Measurements from ENCODE around the gene POLR2A. TPM values are rescaled to one million over a fixed set of nuclear protein-coding genes. Genes with fewer than 3 reads are reported as not detected.
"Not testable (repeated sequence)": the region's sequence is repeated elsewhere in the genome, so short reads cannot be mapped to it uniquely, and the experiment has no call there.

POLR2A gene
- total RNA-seq, 1 donor from 2014 or later: 69.5 TPM

DNA sequence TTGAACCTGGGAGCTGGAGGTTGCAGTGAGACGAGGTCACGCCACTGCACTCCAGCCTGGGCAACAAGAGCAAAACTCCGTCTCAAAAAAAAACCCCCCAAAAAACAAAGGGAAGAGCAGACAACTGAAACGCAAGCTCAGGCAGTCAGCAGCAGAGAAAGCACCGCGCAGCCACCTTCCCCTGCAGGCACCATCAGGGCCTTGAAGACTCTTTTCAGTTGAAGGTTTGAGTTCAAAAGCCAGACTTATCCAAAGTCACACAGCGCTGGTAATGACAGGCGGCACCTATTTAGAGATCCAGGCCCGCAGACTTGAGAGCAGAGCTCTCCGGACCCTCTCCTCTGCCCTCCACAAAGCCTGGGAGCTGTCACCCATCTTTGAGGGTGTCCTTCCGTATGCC lies 15.9 kb upstream of the POLR2A start:
- DNase-seq (ENCODE audit: low spot score in 2 of 2): no peak
- Histone ChIP-seq H3K27ac (no peak overlapping the region), H3K4me3 (no peak overlapping the region), H3K36me3 (peaks cover 26 to 31% of the 10 kb centered on the region in 2 donors), H3K4me1 (peaks cover 0 to 22% of the 10 kb centered on the region in 2 donors), H3K9me3 (no peaks in the 10 kb centered on the region), H3K27me3 (no peaks in the 10 kb centered on the region)
- intact Hi-C loops (cut with DNase I): no loop called here
- TF ChIP-seq, protein P1, sequence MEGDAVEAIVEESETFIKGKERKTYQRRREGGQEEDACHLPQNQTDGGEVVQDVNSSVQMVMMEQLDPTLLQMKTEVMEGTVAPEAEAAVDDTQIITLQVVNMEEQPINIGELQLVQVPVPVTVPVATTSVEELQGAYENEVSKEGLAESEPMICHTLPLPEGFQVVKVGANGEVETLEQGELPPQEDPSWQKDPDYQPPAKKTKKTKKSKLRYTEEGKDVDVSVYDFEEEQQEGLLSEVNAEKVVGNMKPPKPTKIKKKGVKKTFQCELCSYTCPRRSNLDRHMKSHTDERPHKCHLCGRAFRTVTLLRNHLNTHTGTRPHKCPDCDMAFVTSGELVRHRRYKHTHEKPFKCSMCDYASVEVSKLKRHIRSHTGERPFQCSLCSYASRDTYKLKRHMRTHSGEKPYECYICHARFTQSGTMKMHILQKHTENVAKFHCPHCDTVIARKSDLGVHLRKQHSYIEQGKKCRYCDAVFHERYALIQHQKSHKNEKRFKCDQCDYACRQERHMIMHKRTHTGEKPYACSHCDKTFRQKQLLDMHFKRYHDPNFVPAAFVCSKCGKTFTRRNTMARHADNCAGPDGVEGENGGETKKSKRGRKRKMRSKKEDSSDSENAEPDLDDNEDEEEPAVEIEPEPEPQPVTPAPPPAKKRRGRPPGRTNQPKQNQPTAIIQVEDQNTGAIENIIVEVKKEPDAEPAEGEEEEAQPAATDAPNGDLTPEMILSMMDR (IDR thresholded peaks at IDR 0.05): no peak

GRCh38 chr17:7468804-7469389 lies 15.3 kb upstream of the POLR2A start:
- no peak overlapping the region for H3K27ac ChIP-seq
- peaks cover 0 to 22% of the 10 kb centered on the region in 2 donors for H3K4me1 ChIP-seq
- H3K4me3 ChIP-seq: no peak overlapping the region
- H3K27me3 ChIP-seq: no peaks in the 10 kb centered on the region
- no peaks in the 10 kb centered on the region for H3K9me3 ChIP-seq
- peaks cover 22 to 25% of the 10 kb centered on the region in 2 donors for H3K36me3 ChIP-seq
- intact Hi-C loops (cut with DNase I): no loop called here
- TF ChIP-seq, protein P1 (IDR thresholded peaks at IDR 0.05): no peak
- DNase-seq (ENCODE audit: low spot score in 2 of 2): no peak

DNA sequence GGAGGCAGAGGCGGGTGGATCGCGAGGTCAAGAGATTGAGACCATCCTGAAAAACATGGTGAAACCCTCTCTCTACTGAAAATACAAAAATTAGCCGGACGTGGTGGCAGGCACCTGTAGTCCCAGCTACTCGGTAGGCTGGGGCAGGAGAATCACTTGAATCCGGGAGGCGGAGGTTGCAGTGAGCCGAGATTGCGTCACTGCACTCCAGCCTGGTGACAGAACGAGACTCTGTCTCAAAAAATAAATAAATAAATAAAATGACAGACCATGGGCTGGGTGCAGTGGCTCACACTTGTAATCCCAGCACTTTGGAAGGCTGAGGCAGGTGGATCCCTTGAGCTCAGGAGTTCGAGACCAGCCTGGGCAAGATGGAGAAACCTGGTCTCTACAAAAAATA lies 14.3 kb upstream of the POLR2A start:
- Histone ChIP-seq H3K36me3 (peaks cover 14 to 16% of the 10 kb centered on the region in 2 donors), H3K4me1 (peaks cover 0 to 25% of the 10 kb centered on the region in 2 donors)
- H3K4me3 ChIP-seq; H3K27me3 ChIP-seq; DNase-seq (ENCODE audit: low spot score in 2 of 2); H3K9me3 ChIP-seq; H3K27ac ChIP-seq; intact Hi-C loops (cut with DNase I): not testable (repeated sequence)

- H3K27ac ChIP-seq; intact Hi-C loops (cut with DNase I): not testable (repeated sequence)
- peaks cover 0 to 28% of the 10 kb centered on the region in 2 donors for H3K4me1 ChIP-seq
These were observed 13.7 kb upstream of the POLR2A start for GRCh38 chr17:7470457-7470973.

GRCh38 chr17:7471729-7472128 lies 12.4 kb upstream of the POLR2A start:
- no peak for DNase-seq (ENCODE audit: low spot score in 2 of 2)
- no peak overlapping the region for H3K27ac ChIP-seq
- no peaks in the 10 kb centered on the region for H3K9me3 ChIP-seq
- no peak overlapping the region for H3K4me3 ChIP-seq
- no peaks in the 10 kb centered on the region for H3K36me3 ChIP-seq
- intact Hi-C loops (cut with DNase I): no loop called here
- TF ChIP-seq, protein P1 (IDR thresholded peaks at IDR 0.05): no peak
- no peaks in the 10 kb centered on the region for H3K27me3 ChIP-seq
- H3K4me1 ChIP-seq: peaks cover 6 to 32% of the 10 kb centered on the region in 2 donors

More at GRCh38 chr17:7470457-7470973, 13.7 kb upstream of the POLR2A start:
- H3K9me3 ChIP-seq; H3K27me3 ChIP-seq; DNase-seq (ENCODE audit: low spot score in 2 of 2); H3K4me3 ChIP-seq: not testable (repeated sequence)
- peaks cover 12% of the 10 kb centered on the region in 2 donors for H3K36me3 ChIP-seq

DNA sequence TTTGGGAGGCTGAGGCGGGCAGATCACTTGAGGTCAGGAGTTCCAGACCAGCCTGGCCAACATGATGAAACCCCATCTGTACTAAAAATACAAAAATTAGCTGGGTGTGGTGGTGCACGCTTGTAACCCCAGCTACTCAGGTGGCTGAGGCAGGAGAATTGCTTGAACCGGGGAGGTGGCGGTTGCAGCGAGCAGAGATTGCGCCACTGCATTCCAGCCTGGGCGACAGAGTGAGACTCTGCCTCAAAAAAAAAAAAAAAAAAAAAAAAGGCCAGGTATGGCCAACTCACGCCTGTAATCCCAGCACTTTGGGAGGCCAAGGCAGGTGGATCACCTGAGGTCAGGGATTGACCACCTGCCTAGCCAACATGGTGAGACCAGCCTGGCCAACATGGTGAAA lies 9.4 kb upstream of the POLR2A start:
- H3K4me3 ChIP-seq; H3K27me3 ChIP-seq; DNase-seq (ENCODE audit: low spot score in 2 of 2); H3K9me3 ChIP-seq; H3K36me3 ChIP-seq; intact Hi-C loops (cut with DNase I): not testable (repeated sequence)
- peak overlapping the region in 1 of 2 donors; percentile 29 for H3K27ac ChIP-seq
- H3K4me1 ChIP-seq: peaks cover 14 to 35% of the 10 kb centered on the region in 2 donors

GRCh38 chr17:7475764-7476422 lies 8.3 kb upstream of the POLR2A start:
- Histone ChIP-seq H3K36me3 (peaks cover 0 to 3% of the 10 kb centered on the region in 2 donors), H3K27me3 (no peaks in the 10 kb centered on the region), H3K4me1 (peaks cover 14 to 37% of the 10 kb centered on the region in 2 donors), H3K27ac (peak overlapping the region; percentile 100), H3K4me3 (no peak overlapping the region), H3K9me3 (no peaks in the 10 kb centered on the region)
- TF ChIP-seq, protein P1 (IDR thresholded peaks at IDR 0.05): no peak
- peak in 1 of 2 donors; percentile 79 for DNase-seq (ENCODE audit: low spot score in 2 of 2)
- intact Hi-C loops (cut with DNase I): loop anchor here (2.0 kb wide), 1 partner anchor 19 kb away; no protein-coding TSS in a partner anchor

All from ascending aorta (tissue), 2 donors.